ENCODE data around the gene CCDC51. TPM values are rescaled to one million over a fixed set of nuclear protein-coding genes. Genes with fewer than 3 reads are reported as not detected.

Gene CCDC51
- total and polyA plus RNA-seq, 2 of the 13 experiments (the other 11 are each of a cell fraction or from before 2014, with no cell fraction given), result 18.1 to 29.4 TPM

DNA sequence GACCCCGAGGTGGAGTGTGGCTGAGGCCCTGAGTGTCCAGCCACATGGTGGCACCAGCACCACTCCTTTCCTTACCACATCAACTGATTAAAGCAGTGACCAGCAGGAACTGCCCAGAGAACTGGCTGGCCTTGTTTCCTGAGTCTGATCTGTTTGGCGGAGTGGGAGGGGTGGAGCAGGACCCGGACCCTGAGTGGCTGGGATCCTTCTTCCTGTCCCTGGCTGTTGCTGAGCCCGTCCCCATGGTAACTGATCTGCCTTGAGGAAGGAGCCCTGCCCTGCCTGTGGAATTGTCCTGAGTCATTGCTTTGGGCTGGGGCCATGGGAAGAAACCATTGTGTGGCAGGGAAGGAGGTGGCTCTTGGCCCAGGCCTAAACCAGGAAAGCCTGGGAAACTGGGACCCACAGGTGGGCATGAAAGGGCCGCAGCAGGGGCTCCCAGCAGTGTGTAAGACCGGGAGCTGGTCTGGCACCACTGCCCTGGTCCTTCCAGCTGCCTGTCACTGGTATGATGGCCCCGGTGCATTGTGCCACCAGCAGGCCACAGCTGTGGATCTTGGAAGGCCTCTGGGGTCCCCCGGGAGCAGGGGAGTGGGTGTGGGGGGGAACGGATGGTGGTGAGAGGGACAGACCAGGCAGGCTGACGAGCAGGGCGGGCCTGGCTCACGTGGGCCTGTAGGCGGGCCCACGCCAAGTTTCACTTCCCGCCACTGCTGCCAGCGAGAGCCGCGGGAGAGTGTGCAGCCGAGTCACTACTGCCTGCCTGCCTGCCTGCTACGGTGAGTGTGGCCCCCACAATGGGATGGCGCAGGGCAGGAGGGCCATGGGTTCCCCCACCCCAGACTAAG is 25.8 kb upstream of the CCDC51 start (continued):
- no peak for TF ChIP-seq ZNF577 (CRISPR knock-in tag; IDR thresholded peaks at IDR 0.05; ENCODE audit: borderline replicate concordance, low read depth)
- no peak for TF ChIP-seq ZNF414 (CRISPR knock-in tag; IDR thresholded peaks at IDR 0.05)
- TF ChIP-seq FOXM1 (CRISPR knock-in tag; IDR thresholded peaks at IDR 0.05), result no peak
- no peak for TF ChIP-seq ZNF367 (CRISPR knock-in tag; IDR thresholded peaks at IDR 0.05; ENCODE audit: borderline replicate concordance)
- no peak for TF ChIP-seq ZNF546 (CRISPR knock-in tag; conservative IDR thresholded peaks at IDR 0.05)
- TF ChIP-seq KDM3A (CRISPR knock-in tag; IDR thresholded peaks at IDR 0.05; ENCODE audit: low read depth), result peak; percentile 59; the same call in 1 of the 2 replicates
- TF ChIP-seq MYC (CRISPR knock-in tag; IDR thresholded peaks at IDR 0.05; ENCODE audit: borderline replicate concordance), result peak; percentile 14; the same call in 1 of the 2 replicates
- no peak for TF ChIP-seq ATF7 (IDR thresholded peaks at IDR 0.05)
- TF ChIP-seq ATF7 (CRISPR knock-in tag; IDR thresholded peaks at IDR 0.05), result no peak
- TF ChIP-seq ESRRA (CRISPR knock-in tag; IDR thresholded peaks at IDR 0.05; ENCODE audit: low read depth), result no peak
- TF ChIP-seq, protein P1, sequence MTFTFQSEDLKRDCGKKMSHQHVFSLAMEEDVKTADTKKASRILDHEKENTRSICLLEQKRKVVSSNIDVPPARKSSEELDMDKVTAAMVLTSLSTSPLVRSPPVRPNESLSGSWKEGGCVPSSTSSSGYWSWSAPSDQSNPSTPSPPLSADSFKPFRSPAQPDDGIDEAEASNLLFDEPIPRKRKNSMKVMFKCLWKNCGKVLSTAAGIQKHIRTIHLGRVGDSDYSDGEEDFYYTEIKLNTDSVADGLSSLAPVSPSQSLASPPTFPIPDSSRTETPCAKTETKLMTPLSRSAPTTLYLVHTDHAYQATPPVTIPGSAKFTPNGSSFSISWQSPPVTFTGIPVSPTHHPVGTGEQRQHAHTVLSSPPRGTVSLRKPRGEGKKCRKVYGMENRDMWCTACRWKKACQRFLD (CRISPR knock-in tag; IDR thresholded peaks at IDR 0.05; ENCODE audit: borderline replicate concordance), result no peak
- TF ChIP-seq, protein P2, sequence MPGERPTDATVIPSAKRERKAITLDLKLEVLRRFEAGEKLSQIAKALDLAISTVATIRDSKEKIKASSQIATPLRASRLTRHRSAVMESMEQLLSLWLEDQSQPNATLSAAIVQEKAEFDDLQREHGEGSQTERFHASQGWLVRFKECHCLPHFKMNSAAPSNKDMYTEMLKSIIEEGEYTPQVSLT (CRISPR knock-in tag; IDR thresholded peaks at IDR 0.05; ENCODE audit: borderline replicate concordance, low read depth), result no peak
- TF ChIP-seq ZKSCAN5 (CRISPR knock-in tag; IDR thresholded peaks at IDR 0.05), result no peak
- no peak for TF ChIP-seq NR3C1 (CRISPR knock-in tag; IDR thresholded peaks at IDR 0.05)
- TF ChIP-seq ZNF761 (CRISPR knock-in tag; conservative IDR thresholded peaks at IDR 0.05), result peak; percentile 74; the same call in 1 of the 2 replicates
- peak; percentile 66 for TF ChIP-seq XRCC5 (optimal IDR thresholded peaks at IDR 0.05; ENCODE audit: low read length)
- no peak for TF ChIP-seq ZNF570 (CRISPR knock-in tag; IDR thresholded peaks at IDR 0.05; ENCODE audit: borderline replicate concordance)
- no peak for TF ChIP-seq SNAI1 (CRISPR knock-in tag; IDR thresholded peaks at IDR 0.05; ENCODE audit: borderline replicate concordance)
- peak; percentile 34; the same call in 1 of the 2 replicates for TF ChIP-seq PAXIP1 (CRISPR knock-in tag; conservative IDR thresholded peaks at IDR 0.05)
- TF ChIP-seq ZC3H13 (CRISPR knock-in tag; IDR thresholded peaks at IDR 0.05), result no peak
- TF ChIP-seq BORCS8-MEF2B (CRISPR knock-in tag; IDR thresholded peaks at IDR 0.05), result no peak
- peak; percentile 37; the same call in 1 of the 2 replicates for TF ChIP-seq TBX2 (CRISPR knock-in tag; IDR thresholded peaks at IDR 0.05; ENCODE audit: borderline replicate concordance)
- TF ChIP-seq MAFF (IDR thresholded peaks at IDR 0.05; ENCODE audit: low read depth, low read length), result no peak; the same call in 1 of the 2 replicates
- no peak for TF ChIP-seq NRL (CRISPR knock-in tag; IDR thresholded peaks at IDR 0.05; ENCODE audit: borderline replicate concordance)
- no peak for TF ChIP-seq ZNF7 (CRISPR knock-in tag; IDR thresholded peaks at IDR 0.05)

Data from HepG2 (cell line).